Lower leg skin (tissue), 4 donors: ENCODE results near the gene OCIAD1. TPM values are rescaled to one million over a fixed set of nuclear protein-coding genes. Genes with fewer than 3 reads are reported as not detected.
"Not testable (repeated sequence)": the region's sequence is repeated elsewhere in the genome, so short reads cannot be mapped to it uniquely, and the experiment has no call there.

ENCODE experiments used
- DNase-seq, 2 donors: peaks; one replicate each; pipeline ENCODE4 v3.0.0-alpha.2; 2019; ENCODE audit warnings: low spot score in 2 of 2
- H3K4me3 ChIP-seq: fragments of 200-600 bp; sonication (generic); 2 replicates; pipeline ENCODE4 v1.5.1; 2017; ENCODE audit warnings: mild to moderate bottlenecking, low read depth; ENCODE audit not compliant: poor library complexity, severe bottlenecking
- CTCF ChIP-seq, 3 donors: fragments of 450-650 bp; IDR thresholded peaks; one replicate each; pipeline ENCODE4 v1.5.1; 2016; ENCODE audit warnings: antibody characterized with exemption in 3 of 3, mild to moderate bottlenecking in 3 of 3, moderate library complexity in 2 of 3
- POLR2A ChIP-seq, 2 donors: fragments of 450-650 bp; IDR thresholded peaks; one replicate each; pipeline ENCODE4 v1.6.1; 2016 to 2017; ENCODE audit warnings: antibody characterized with exemption in 2 of 2, mild to moderate bottlenecking in 1 of 2, moderate library complexity in 1 of 2
- WGBS, 2 donors: methylation state at CpG; one replicate each; pipeline ENCODE4 v1.1.5; 2018; 5-methylcytosine and 5-hydroxymethylcytosine counted together
- intact Hi-C: fragments of 100-400 bp; cut with DNase I; formaldehyde crosslinking; loops from one replicate; pipeline ENCODE4 v1.15.0; 2023; ENCODE audit warnings: low total_unique reads
- total RNA-seq, 4 donors: library from RNA; depleted of rRNA; stranded (reverse); fragments of >200 nt; gene quantifications; one replicate each; pipeline ENCODE4 v1.1.0, GENCODE V29; 2016

OCIAD1 gene
- total RNA-seq, 4 donors from 2014 or later = 65.9 to 103 (median 88.6) TPM

- no peak for DNase-seq
- no peak overlapping the region for H3K4me3 ChIP-seq
- 73% methylated on average over 5 of the region's 5 CpGs for WGBS, 2 donors
- intact Hi-C loops = no loop called here
- TF ChIP-seq CTCF (IDR thresholded peaks at IDR 0.05) = no peak
- no peak for TF ChIP-seq POLR2A (IDR thresholded peaks at IDR 0.05)
Measured at GRCh38 chr4:48832571-48832970, 1.7 kb downstream of the OCIAD1 start.

DNA sequence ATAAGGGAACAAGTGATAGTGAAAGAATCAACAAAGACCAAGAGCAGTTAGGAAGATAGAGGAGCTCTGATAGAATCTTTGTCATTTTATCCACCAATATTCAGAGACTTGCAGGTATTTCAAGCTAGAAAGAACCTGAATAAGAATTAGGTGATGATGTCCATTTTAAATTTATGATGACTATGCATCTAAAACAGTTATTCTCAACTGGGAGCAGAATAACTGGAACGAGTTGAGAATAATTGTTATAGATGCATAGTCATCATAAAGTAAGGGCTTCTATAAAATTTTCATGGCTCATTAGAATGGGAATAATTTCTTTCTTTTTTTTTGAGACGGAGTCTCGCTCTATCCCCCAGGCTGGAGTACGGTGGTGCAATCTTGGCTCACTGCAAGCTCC is 5.8 kb downstream of the OCIAD1 start:
- no peak overlapping the region for H3K4me3 ChIP-seq
- no peak for TF ChIP-seq POLR2A (IDR thresholded peaks at IDR 0.05)
- TF ChIP-seq CTCF (IDR thresholded peaks at IDR 0.05) = no peak
- DNase-seq = no peak
- 90 to 95% methylated on average over 4 of the region's 4 CpGs for WGBS, 2 donors
- intact Hi-C loops = no loop called here

GRCh38 chr4:48841045-48841827 is 10.3 kb downstream of the OCIAD1 start:
- no peak overlapping the region for H3K4me3 ChIP-seq
- TF ChIP-seq CTCF (IDR thresholded peaks at IDR 0.05) = no peak
- TF ChIP-seq POLR2A (IDR thresholded peaks at IDR 0.05) = no peak
- intact Hi-C loops = no loop called here
- 79% methylated on average over 9 of the region's 9 CpGs for WGBS, 2 donors
- DNase-seq = no peak

DNA sequence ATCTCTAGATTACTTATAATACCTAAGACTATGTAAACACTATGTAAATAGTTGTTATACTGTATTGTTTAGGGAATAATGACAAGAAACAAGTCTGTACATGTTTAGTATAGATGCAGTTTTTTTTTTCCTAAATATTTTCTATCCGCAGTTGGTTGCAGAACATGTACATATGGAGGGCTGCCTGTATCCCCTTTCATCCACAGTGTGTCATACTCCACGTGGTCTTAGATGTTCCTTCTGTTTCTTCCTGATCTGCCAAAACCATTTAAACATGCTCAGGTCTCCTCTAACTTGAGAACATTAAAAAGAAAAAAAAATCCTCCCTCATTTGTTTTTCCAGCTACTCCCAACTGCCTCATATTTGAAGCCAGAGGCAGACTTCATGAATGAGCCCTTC is 14.0 kb downstream of the OCIAD1 start:
- TF ChIP-seq POLR2A (IDR thresholded peaks at IDR 0.05) (no peak), CTCF (IDR thresholded peaks at IDR 0.05) (no peak)

DNA sequence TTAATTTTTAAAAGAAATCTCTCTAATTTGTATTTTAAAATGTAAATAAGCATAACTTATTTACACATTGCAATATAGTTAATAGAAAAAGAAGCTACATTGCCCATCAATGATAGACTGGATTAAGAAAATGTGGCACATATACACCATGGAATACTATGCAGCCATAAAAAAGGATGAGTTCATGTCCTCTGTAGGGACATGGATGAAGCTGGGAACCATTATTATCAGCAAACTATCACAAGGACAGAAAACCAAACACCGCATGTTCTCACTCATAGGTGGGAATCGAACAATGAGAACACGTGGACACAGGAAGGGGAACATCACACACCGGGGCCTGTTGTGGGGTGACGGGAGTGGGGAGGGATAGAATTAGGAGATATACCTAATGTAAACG is 17.9 kb downstream of the OCIAD1 start:
- intact Hi-C loops, DNase-seq, H3K4me3 ChIP-seq: not testable (repeated sequence)
- WGBS, 2 donors = 98 to 99% methylated on average over 6 of the region's 6 CpGs

More for the DNA sequence above, 14.0 kb downstream of the OCIAD1 start:
- 74 to 78% methylated on average over 2 of the region's 2 CpGs for WGBS, 2 donors
- intact Hi-C loops = no loop called here
- DNase-seq = no peak
- H3K4me3 ChIP-seq = no peak overlapping the region

GRCh38 chr4:48851651-48852050 is 20.8 kb downstream of the OCIAD1 start:
- DNase-seq = no peak
- WGBS, 2 donors = 77 to 91% methylated on average over 1 of the region's 1 CpG
- H3K4me3 ChIP-seq = no peak overlapping the region
- intact Hi-C loops = no loop called here
- TF ChIP-seq POLR2A (IDR thresholded peaks at IDR 0.05) = no peak
- TF ChIP-seq CTCF (IDR thresholded peaks at IDR 0.05) = no peak
